BLaER1 (cell line): Measurements from ENCODE around the gene FAM13C.

Source experiments
- H3K27ac ChIP-seq: shearing (Covaris generic); formaldehyde crosslinking; 2 replicates; pipeline ENCODE4 v1.8.1; 2022
- H3K27me3 ChIP-seq: shearing (Covaris generic); formaldehyde crosslinking; 2 replicates; pipeline ENCODE4 v1.8.1; 2022
- H3K36me3 ChIP-seq: shearing (Covaris generic); formaldehyde crosslinking; 2 replicates; pipeline ENCODE4 v1.8.1; 2022
- H3K4me1 ChIP-seq: shearing (Covaris generic); formaldehyde crosslinking; 2 replicates; pipeline ENCODE4 v1.8.1; 2022
- H3K4me2 ChIP-seq: shearing (Covaris generic); formaldehyde crosslinking; 2 replicates; pipeline ENCODE4 v1.8.1; 2022
- H3K4me3 ChIP-seq: shearing (Covaris generic); formaldehyde crosslinking; 2 replicates; pipeline ENCODE4 v1.8.1; 2022
- H3K9ac ChIP-seq: shearing (Covaris generic); formaldehyde crosslinking; 2 replicates; pipeline ENCODE4 v1.8.1; 2022
- H3K9me3 ChIP-seq: shearing (Covaris generic); formaldehyde crosslinking; 2 replicates; pipeline ENCODE4 v1.8.1; 2022
- H4K20me1 ChIP-seq: shearing (Covaris generic); formaldehyde crosslinking; 2 replicates; pipeline ENCODE4 v1.8.1; 2022
- Cebpa-rat ChIP-seq: shearing (Covaris generic); IDR thresholded peaks from 2 replicates; pipeline ENCODE4 v1.8.1; 2022

The FAM13C gene

DNA sequence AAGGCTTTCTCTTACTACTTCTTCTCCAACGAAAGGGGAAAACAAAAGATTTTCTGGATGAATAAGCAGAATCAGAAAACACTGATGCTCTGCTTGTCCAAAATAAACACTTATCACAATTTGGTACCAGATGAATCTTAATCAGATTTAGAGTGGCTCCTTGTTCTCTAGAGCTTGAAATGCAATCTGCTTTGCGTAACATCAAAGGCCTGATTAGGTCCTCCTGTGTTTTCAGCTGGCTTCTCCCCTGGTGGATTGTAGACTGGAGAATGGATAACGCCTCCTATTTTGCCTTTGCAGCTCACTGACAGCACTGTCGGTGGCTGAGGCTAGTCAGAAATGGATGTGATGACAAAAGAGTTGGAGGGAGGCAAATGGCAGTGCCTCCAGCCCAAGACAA is 91.2 kb downstream of the FAM13C start:
- H3K9ac ChIP-seq = no peak overlapping the region
- no peaks in the 10 kb centered on the region for H3K27me3 ChIP-seq
- H3K4me2 ChIP-seq = no peak overlapping the region
- no peak for TF ChIP-seq Cebpa-rat
- no peaks in the 10 kb centered on the region for H4K20me1 ChIP-seq
- no peaks in the 10 kb centered on the region for H3K36me3 ChIP-seq
- H3K27ac ChIP-seq = no peak overlapping the region
- peaks cover 4% of the 10 kb centered on the region for H3K4me1 ChIP-seq
- no peaks in the 10 kb centered on the region for H3K9me3 ChIP-seq
- no peak overlapping the region for H3K4me3 ChIP-seq

DNA sequence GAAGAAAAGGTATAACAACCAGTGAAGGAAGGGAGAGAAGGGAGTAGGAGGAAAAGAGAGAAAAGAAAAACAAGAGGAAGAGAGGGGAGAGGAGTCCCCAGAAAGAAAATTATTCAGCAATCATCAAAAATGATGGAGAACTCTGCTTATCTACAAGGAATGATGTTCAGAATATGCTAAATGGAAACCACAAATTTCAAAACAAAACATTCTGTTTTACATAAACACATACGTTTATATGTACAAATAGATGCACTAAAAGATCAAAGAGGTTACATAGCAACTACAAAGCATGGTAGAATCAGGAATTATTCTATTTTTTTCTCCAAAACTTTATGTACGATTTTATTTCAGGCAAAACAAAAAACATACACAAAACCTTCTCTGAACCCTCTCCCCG is 91.9 kb downstream of the FAM13C start:
- Histone ChIP-seq H3K4me3 (no peak overlapping the region), H3K4me1 (peaks cover 6% of the 10 kb centered on the region), H3K4me2 (no peak overlapping the region), H3K9me3 (no peaks in the 10 kb centered on the region), H3K27me3 (no peaks in the 10 kb centered on the region), H3K36me3 (no peaks in the 10 kb centered on the region), H4K20me1 (no peaks in the 10 kb centered on the region), H3K9ac (no peak overlapping the region), H3K27ac (no peak overlapping the region)
- TF ChIP-seq Cebpa-rat = no peak

DNA sequence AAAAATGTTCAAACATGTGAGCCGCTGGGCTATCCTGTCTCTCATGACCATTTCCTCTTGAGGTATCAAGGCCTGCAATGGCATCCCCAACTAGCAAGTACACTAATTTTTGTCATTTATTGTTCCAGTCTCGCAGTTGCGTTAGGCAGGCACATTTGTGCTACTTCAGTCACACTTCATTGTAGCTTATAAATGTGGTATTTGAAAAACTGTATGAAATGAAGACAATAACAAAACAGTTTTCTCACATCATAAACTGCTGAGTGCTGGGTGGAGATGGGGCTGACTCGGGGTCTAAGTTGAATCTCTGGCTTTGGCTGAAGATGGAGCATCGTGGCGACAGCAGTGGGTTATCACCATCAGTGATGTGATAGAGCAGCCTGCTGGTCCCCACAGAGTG is 92.7 kb downstream of the FAM13C start:
- H3K36me3 ChIP-seq = no peaks in the 10 kb centered on the region
- H3K27me3 ChIP-seq = no peaks in the 10 kb centered on the region
- no peak overlapping the region for H3K9ac ChIP-seq
- H3K27ac ChIP-seq = no peak overlapping the region
- no peak for TF ChIP-seq Cebpa-rat
- H3K4me1 ChIP-seq = peaks cover 6% of the 10 kb centered on the region
- H4K20me1 ChIP-seq = no peaks in the 10 kb centered on the region
- no peak overlapping the region for H3K4me3 ChIP-seq
- no peak overlapping the region for H3K4me2 ChIP-seq
- H3K9me3 ChIP-seq = no peaks in the 10 kb centered on the region

DNA sequence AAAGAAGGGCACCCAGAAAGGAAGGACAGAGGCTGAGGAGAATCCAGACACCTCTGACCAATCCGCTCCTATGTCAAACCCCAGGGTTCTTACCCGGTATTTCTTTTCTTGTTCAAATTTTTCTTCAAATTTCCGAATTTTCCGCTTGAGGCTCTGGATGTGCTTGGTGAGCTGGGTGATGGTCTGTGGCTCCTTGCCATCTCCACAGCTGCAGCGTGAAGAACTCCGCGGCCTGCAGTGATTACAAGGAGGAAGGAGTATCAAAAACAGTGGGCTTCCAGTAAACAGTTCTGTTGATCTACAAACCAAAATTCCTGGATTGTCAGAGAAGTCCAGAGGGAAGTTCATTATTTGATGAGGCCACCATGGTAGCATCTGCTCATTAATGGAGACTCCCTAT is 93.9 kb downstream of the FAM13C start:
- Histone ChIP-seq H3K9me3 (no peaks in the 10 kb centered on the region), H4K20me1 (no peaks in the 10 kb centered on the region), H3K4me1 (peaks cover 6% of the 10 kb centered on the region), H3K4me3 (no peak overlapping the region), H3K4me2 (no peak overlapping the region), H3K27ac (no peak overlapping the region), H3K36me3 (no peaks in the 10 kb centered on the region), H3K27me3 (no peaks in the 10 kb centered on the region), H3K9ac (no peak overlapping the region)
- TF ChIP-seq Cebpa-rat = no peak

DNA sequence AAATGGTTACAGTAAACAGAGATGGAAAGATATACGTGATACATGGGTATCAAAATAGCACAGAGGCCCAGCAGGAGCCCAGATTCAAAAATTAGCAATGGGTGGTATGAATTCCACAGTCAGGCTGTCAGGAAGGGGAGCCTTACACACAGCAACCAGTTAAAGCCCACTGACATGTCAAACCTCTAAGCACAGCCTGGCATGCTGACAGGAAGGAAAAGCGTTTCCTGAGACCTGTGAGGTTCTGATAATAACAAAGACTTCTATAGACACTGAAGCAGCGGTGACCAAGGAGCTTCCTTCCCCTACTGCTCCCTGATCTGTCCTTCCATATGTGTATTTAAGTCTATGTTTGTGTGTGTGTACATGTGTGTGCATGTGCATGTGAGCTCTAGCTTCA is 96.0 kb downstream of the FAM13C start:
- H3K9me3 ChIP-seq = no peaks in the 10 kb centered on the region
- TF ChIP-seq Cebpa-rat = no peak
- H3K4me1 ChIP-seq = peaks cover 6% of the 10 kb centered on the region
- no peak overlapping the region for H3K4me3 ChIP-seq
- no peak overlapping the region for H3K9ac ChIP-seq
- 0 out of 2 replicates have a peak overlapping the region, but pooled peaks have one; percentile 2 for H3K4me2 ChIP-seq
- no peaks in the 10 kb centered on the region for H4K20me1 ChIP-seq
- no peaks in the 10 kb centered on the region for H3K36me3 ChIP-seq
- no peak overlapping the region for H3K27ac ChIP-seq
- no peaks in the 10 kb centered on the region for H3K27me3 ChIP-seq

DNA sequence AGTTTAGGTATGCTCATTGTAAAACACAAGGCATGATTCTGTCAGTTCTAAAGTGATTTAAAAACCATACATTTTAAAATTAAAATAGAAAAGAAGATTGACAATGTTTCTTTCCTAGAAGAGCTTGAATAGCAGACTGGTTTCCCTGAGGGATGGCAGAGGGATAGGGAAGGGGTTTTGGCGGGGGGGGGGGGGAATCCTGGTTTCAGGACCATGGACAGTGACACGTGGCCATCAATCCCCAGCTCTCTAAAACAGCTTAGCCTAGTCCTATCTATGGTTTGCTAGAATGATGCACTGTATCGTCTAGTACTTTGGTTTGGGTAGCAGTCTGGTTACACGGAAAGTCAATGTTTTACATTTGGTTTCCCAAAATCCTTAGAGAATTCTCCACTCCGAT is 97.2 kb downstream of the FAM13C start:
- Histone ChIP-seq H3K27me3 (no peaks in the 10 kb centered on the region), H3K9ac (no peak overlapping the region), H3K36me3 (no peaks in the 10 kb centered on the region), H3K4me3 (no peak overlapping the region), H3K4me2 (no peak overlapping the region), H3K4me1 (peaks cover 6% of the 10 kb centered on the region), H3K9me3 (no peaks in the 10 kb centered on the region), H4K20me1 (no peaks in the 10 kb centered on the region), H3K27ac (no peak overlapping the region)
- no peak for TF ChIP-seq Cebpa-rat

DNA sequence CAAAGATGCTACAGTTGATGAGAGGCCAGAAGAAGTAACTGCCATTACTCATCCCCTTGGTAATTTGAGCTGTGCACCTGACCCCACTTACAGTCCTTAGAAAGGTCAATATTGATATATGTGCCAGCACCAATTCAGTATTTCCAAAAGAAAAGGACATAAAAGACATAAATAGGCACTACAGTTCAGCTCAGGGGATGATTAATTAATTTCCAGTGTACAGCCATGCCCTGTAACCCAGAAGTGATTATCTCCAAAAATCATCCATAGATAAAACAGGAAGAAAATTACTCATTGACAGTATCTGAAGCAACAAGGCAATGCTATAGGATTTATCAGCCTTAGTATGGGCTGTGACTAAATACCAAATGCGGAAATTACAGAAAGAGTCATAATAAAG is 103.5 kb downstream of the FAM13C start:
- no peak overlapping the region for H3K4me2 ChIP-seq
- no peak overlapping the region for H3K27ac ChIP-seq
- H3K36me3 ChIP-seq = no peaks in the 10 kb centered on the region
- no peaks in the 10 kb centered on the region for H3K9me3 ChIP-seq
- no peaks in the 10 kb centered on the region for H4K20me1 ChIP-seq
- no peaks in the 10 kb centered on the region for H3K4me1 ChIP-seq
- TF ChIP-seq Cebpa-rat = no peak
- H3K27me3 ChIP-seq = no peaks in the 10 kb centered on the region
- H3K9ac ChIP-seq = no peak overlapping the region
- H3K4me3 ChIP-seq = no peak overlapping the region

DNA sequence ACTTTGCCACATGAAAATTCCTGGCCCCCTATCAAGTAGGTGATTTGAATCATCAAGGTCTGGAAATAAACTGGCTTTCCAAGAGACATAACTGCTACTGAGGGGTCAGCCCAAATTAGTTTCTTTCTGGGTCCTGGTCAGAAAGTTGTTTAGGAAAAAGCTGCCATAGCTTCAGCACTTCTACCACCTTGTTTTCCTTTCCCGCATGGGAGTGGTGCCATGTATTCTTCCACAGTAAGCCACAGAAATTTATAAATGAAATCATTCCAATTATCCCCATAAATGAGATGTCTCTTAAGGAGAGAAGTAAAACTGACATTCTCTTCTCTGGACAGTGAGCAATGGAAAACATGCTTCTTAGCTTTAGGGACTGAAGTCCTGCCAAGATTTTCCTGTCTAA is 105.1 kb downstream of the FAM13C start:
- TF ChIP-seq Cebpa-rat = no peak
- no peak overlapping the region for H3K27ac ChIP-seq
- no peak overlapping the region for H3K9ac ChIP-seq
- H3K4me2 ChIP-seq = no peak overlapping the region
- H3K27me3 ChIP-seq = no peaks in the 10 kb centered on the region
- H3K4me1 ChIP-seq = no peaks in the 10 kb centered on the region
- H4K20me1 ChIP-seq = no peaks in the 10 kb centered on the region
- H3K4me3 ChIP-seq = no peak overlapping the region
- H3K9me3 ChIP-seq = no peaks in the 10 kb centered on the region
- H3K36me3 ChIP-seq = no peaks in the 10 kb centered on the region

DNA sequence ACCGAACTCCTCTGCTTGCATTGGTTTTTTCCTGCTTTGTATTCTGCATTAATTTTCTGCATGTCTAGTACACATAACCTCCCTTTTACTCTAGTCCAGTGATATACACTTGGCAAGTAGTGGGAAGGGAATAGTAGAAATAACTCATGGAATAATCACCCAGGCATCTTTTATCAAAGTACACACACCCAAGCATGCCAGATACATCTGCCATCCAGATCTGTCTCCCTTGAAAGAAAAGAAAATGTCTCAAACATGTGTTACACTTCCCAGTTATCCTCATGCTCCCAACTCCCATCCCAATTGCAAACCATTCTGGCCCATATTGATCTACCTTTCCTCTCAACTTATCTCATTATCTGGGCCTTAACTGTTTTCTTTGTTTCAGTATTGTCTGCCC is 106.9 kb downstream of the FAM13C start:
- H3K4me1 ChIP-seq = no peaks in the 10 kb centered on the region
- no peak for TF ChIP-seq Cebpa-rat
- H3K27ac ChIP-seq = no peak overlapping the region
- no peaks in the 10 kb centered on the region for H3K27me3 ChIP-seq
- no peak overlapping the region for H3K4me2 ChIP-seq
- no peak overlapping the region for H3K4me3 ChIP-seq
- H3K36me3 ChIP-seq = no peaks in the 10 kb centered on the region
- H4K20me1 ChIP-seq = no peaks in the 10 kb centered on the region
- no peaks in the 10 kb centered on the region for H3K9me3 ChIP-seq
- H3K9ac ChIP-seq = no peak overlapping the region

DNA sequence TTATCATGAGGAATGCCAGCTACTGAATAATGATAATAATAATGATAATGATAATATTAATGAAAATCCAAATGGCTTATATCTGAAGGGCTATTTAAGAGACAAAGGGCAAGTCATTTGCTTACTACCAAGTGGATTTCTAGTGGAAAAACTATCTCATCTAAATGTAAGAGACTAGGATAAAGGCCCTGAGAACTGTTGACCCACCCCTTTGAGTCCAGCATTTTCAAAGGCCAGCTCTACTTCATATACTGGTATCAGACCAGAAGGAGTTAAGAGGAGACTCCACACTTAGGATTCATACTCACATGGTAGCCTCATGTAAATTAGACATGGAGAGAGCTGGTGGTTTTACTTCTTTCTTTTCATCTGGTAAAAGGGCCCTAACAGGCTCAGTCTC is 109.9 kb downstream of the FAM13C start:
- Histone ChIP-seq H3K36me3 (no peaks in the 10 kb centered on the region), H3K27me3 (no peaks in the 10 kb centered on the region), H3K4me1 (no peaks in the 10 kb centered on the region), H4K20me1 (no peaks in the 10 kb centered on the region), H3K27ac (no peak overlapping the region), H3K9ac (no peak overlapping the region), H3K9me3 (no peaks in the 10 kb centered on the region), H3K4me3 (no peak overlapping the region), H3K4me2 (no peak overlapping the region)
- TF ChIP-seq Cebpa-rat = no peak

DNA sequence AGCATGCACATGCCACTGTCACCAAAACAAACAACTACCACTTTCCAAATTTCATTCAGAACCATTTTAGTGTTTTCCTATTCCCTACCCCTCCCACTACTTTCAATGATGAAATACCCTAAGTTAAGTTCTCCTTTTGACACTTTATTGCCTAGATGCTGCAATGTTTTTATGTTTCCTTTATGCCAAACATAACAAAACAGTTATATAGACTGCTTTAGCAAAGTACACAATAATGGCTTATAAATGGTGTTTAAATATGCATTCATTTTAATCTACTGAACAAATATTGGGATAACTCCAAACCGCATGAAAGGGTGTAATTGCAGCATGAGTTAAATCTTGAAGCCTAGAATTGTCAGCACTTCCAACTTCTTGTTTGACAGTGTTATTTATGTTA is 116.7 kb downstream of the FAM13C start:
- H3K9me3 ChIP-seq = no peaks in the 10 kb centered on the region
- no peak for TF ChIP-seq Cebpa-rat
- no peak overlapping the region for H3K4me3 ChIP-seq
- H3K4me2 ChIP-seq = no peak overlapping the region
- no peak overlapping the region for H3K27ac ChIP-seq
- no peaks in the 10 kb centered on the region for H3K36me3 ChIP-seq
- H3K9ac ChIP-seq = no peak overlapping the region
- H3K4me1 ChIP-seq = no peaks in the 10 kb centered on the region
- H3K27me3 ChIP-seq = no peaks in the 10 kb centered on the region
- no peaks in the 10 kb centered on the region for H4K20me1 ChIP-seq
